Kidney glomerular epithelial cell (primary cell): Measurements from ENCODE around the gene DENND1A.
A peak's percentile ranks its signal among the peaks of the same experiment; 100 is the strongest.

Source experiments
- DNase-seq: peaks from one replicate; lab custom pipeline; 2025; lab: John Stamatoyannopoulos, UW

DENND1A gene

GRCh38 chr9:123725389-123725788 lies 204.5 kb downstream of the DENND1A start:
- DNase-seq = no peak

DNA sequence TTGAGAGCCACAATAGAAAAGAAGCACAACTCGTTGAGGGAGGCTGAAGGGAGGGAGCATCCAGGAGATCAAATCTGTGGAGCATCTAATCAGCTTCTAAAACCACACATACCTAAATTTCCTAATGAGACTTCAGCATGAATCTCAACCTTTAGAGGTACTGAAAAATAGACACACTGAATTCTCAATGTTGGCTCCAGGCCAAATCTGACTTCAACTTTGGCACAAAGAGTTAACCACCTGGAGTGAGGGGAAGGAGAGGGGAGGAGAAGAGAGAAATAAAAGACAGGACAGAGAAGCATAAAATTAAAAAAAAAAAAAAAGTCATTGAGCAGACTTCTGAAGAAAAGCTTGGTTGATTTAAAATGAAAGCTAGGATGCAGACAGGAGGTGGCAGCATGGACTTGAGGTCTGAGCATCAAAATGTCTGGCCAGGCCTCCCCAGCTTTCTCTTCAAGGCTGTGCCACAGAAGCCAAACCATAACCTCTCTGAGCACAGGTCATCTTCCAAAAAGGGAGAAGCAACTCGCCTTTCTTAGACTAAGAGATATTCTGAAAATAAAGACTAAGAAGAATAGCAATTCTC lies 205.6 kb downstream of the DENND1A start:
- no peak for DNase-seq

DNA sequence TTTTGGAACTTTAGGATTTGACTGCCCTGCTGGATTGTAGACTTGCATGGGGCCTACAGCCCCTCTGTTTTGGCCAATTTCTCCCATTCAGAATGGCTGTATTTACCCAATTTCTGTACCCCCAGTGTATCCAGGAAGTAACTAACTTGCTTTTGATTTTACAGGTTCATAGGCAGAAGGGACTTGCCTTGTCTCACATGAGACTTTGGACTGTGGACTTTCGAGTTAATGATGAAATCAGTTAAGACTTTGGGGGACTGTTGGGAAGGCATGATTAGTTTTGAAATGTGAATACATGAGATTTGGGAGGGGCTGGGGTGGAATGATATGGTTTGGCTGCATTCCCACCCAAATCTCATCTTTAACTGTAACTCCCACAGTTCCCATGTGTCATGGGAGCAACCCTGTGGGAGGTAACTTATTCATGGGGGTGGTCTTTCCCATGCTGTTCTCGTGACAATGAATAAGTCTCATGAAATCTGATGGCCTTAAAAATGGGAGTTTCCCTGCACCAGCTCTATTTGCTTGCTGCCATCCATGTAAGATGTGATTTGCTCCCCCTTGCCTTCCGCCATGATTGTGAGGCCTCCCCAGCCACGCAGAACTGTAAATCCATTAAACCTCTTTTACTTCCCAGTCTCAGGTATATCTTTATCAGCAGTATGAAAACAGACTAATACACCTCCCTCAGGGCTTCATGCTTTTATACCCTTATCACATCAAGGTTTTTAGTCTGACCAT lies 206.6 kb downstream of the DENND1A start:
- DNase-seq = no peak

- DNase-seq = no peak
These were observed 207.5 kb downstream of the DENND1A start for GRCh38 chr9:123722378-123722777.

- no peak for DNase-seq
These were observed 211.7 kb downstream of the DENND1A start for GRCh38 chr9:123718188-123718587.

GRCh38 chr9:123717581-123718175 lies 212.2 kb downstream of the DENND1A start:
- no peak for DNase-seq

DNA sequence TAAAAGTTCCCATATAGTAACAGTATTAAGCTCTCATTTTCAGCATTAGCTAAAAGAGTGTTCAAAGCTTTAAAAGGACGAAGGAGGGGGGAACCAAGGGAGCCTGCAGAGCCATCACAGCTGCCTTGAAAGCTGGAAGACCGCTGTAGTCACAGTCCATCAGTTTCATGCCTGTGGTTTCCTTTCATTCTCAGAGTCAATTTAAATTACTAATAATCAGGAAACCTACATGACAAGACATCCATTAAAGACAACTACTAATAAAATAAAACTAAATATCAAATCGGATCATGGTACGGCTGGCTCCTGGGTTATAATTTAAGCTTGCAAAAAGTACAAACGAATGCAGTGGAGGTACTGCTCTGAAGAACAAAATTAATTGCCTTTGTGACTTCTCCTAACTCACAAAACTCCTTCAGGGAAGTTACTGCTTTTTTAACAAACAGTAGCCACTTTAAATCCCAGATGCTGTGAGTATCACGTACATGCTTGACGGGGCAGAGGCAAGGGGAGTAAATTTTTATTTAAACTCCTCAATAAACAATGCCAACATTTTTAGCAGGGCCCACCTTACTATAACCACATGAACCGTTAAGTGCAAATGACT lies 213.5 kb downstream of the DENND1A start:
- DNase-seq = peak; percentile 58

DNA sequence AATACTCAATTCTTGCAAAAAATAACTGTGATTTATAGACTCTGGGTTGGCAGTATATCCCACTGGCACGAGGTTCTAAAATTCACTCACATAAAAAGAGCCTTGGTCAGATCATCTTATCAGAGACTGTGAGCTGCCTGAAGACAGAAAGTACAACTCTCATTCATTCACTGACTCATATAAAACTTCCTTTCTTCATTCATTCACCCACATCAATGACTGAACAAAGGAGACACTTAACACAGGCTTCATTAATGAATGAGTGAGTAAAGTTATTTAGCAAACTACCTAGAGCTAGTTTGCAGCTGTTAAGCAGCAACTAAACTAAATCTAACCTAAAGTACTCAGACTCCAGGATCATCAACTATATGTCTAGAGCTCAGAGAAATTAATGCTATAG lies 214.7 kb downstream of the DENND1A start:
- DNase-seq = no peak

GRCh38 chr9:123713282-123713681 lies 216.6 kb downstream of the DENND1A start:
- no peak for DNase-seq

DNA sequence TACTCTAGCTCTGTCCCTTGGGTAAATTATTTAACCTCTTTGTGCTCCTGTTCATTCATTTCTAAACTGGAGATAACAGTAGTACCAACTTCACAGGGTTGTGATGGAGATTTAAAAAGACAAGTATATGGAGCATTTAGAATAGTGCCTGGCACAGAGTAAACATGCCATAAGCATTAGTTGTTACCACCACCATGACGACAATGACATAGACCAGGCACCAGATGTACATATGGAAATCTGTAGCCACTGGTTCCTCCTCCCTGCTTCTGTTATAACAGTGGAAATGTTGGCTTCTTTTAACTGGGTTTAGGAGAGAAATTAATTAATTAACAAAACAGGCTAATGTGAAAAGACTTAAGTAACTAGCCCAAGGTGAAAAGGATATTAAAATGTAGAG lies 217.5 kb downstream of the DENND1A start:
- DNase-seq = no peak

- peak; percentile 87 for DNase-seq
These were observed 219.6 kb downstream of the DENND1A start for GRCh38 chr9:123710299-123710698.

DNA sequence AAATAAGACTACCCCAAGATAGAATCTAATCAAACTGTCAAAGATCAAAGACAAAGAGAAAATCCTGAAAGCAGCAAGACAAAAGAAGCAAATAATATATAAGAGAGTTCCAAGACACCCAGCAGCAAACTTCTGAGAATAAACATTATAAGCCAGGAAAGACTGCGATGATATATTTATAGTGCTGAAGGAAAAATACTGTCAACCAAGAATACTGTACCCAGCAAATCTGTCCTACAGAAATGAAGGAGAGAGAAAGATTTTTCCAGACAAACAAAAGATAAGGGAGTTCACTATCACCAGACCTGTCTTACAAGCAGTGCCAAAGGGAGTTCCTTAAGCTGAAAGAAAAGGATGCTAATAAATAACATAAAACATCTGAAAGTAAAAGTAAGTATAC lies 227.4 kb downstream of the DENND1A start:
- DNase-seq = no peak

DNA sequence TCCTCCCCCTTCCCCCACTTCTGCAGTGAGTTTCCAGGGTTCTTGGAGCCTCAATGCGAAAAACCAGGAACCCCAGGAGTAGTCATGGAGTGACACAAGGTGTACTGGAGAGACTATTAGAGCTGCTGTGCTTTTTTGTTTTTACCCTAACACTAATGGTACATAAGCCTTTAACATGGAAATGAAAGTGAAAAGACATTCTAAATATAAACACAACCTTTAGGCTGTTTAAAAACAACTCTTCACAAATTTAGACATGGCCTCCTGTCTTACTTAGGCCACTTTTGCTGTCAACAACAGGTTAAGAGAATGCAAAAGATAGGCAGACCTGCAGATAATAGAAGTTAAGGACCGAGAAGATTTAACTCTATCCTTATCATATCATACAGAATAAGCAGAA lies 232.2 kb downstream of the DENND1A start:
- DNase-seq = no peak

GRCh38 chr9:123696476-123696875 lies 233.4 kb downstream of the DENND1A start:
- DNase-seq = no peak

DNA sequence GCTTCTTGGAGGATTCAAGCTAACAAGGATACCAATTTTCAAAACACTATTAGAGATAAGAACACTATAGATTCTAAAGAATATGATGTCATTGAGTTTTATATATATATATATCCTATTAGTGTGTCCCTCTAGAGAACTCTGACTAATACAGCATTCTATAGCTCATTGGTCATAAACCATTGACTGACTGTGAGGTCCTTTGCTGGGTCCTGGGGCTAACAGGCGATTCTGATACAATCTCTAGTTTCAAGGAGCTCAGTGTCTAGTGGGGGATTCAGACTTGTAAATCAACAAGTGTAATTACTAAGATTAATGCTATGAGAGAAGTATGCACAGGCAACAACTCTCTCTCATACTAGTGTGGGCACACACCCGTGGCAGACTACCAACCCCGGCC lies 234.5 kb downstream of the DENND1A start:
- no peak for DNase-seq

DNA sequence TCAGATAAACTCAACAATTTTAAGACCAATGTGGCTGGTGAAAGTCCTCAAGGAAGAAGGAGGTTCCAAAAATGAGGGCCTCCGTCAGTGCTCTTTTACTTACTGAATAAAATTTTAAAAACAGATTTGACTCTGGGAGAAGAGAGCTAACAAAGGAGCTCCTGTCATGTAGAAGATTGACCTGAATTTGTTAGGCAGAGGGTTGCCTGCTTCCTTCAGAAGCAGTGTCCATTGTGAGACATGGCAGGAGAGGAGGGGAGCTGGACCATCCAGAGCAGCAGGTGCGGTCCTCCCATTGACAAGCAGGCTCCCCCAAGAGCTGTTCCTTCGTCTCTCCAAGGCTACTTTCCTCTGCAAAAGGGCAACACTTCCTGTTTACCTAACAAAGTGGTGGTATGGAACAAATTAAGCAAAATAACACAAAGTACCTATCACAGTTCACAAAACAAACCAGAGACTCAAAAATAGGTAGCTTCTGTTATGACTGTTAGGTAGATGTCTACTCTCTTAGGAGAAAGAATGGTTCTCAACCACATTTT lies 238.1 kb downstream of the DENND1A start:
- DNase-seq = no peak

DNA sequence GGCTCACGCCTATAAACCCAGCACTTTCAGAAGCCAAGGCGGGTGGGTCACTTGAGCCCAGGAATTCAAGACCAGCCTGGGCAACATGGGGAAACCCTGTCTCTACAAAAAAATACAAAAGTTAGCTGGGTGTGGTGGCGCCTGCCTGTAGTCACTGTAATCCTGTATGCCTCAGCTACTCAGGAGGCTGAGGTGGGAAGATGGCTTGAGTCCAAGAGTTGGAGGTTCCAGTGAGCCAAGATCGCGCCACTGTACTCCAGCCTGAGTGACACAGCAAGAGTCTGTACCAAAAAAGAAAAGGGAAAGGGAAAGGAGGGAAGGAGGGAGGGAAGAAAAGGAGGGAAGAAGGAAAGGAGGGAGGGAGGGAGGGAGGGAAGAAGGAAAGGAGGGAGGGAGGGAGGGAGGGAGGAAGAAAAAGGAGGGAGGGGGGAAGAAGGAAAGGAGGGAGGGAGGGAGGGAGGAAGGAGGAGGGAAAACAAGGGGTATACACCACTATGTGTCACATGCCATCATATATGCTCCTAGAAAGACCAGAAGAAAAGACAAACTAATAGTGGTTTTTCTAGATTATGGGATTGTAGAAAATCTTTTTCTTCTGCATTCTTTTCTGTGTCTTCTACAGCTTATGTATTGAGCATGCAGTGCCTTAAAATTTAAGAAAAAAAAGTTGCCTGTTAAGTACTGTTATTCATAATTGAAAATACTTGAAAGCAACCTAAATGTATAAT lies 240.1 kb downstream of the DENND1A start:
- DNase-seq = no peak

DNA sequence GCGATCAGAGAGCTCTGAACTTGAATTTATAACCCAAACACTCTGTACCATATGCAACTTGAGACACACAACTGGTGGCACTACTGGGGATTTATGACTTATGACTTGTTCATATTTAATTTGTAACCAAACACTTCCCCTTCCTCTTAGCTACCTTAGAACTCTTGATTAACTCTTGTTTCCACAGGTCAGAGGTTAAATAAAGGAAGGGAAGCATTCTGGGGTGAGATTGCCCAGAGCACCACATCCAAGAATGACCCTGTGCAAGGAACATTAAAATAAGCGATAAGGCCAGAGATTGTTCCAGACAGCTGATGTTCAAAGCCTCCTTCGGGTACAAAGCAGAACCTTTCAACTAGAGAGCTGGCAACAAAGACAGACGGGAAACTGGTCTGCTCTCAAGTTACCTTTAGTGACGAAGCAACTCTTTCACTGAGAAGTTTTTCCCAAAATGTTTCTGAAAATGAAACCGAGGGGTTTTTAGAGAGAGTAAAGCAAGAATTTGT lies 242.6 kb downstream of the DENND1A start:
- DNase-seq = no peak

DNA sequence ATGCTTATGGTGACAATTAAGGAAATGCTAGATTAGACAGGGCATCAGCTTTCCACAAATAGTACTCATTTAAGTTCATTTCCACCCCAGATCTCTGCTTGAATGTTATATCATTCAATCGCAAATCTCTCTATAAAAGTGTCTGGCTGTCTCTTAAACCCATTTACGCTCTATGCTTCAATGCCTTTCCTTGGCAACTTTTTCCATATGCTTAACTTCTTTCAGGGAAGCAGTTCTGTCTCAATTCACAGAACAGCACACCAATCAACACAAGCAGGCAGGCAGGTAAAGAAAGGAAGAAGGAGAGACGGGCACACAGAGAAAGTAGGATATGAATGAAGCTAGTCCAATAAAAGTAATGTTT lies 243.1 kb downstream of the DENND1A start:
- DNase-seq = no peak

GRCh38 chr9:123686131-123686828 lies 243.6 kb downstream of the DENND1A start:
- peak; percentile 11 for DNase-seq

DNA sequence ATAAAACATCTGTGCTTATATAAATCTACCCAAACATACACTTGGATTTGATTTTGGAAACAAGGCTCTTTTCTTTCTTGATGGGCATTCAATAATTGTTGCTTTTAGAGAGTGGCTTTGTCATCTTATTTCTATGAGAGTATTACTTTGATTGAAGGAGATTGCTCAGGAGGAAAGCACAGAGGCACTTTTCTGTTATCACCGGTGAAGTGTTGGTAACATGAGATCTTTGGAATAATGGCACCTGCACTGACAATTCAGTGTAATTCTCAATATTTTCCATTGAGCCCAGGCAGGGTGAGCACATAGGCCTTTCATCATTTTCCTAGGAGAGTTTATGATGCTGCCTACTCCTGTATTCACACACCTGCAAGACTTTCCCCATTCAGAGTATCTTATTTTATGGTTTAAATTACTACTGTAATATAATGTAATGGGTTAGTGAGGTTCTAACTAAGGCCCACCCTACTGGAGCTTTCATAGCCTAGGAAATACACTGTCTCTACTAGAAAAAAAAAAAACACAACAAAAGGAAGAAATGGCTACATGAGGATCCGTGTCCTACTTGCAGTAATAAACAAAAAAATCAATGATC lies 244.3 kb downstream of the DENND1A start:
- DNase-seq = no peak
